GM12878 (cell line): Measurements from ENCODE around the gene ZNF200.
A peak's percentile ranks its signal among the peaks of the same experiment; 100 is the strongest.

Experiments used
- POLR2A ChIP-seq: IDR thresholded peaks from 2 replicates; pipeline ENCODE4 v1.6.1; 2011; ENCODE audit warnings: low read depth, mild to moderate bottlenecking, low read length
- RCOR1 ChIP-seq: conservative IDR thresholded peaks from 2 replicates; pipeline ENCODE4 v1.6.1; 2012; ENCODE audit warnings: low read depth, low read length, improper control_type of control experiment
- SMC3 ChIP-seq: IDR thresholded peaks from 2 replicates; pipeline ENCODE4 v1.6.1; 2011; ENCODE audit warnings: low read length, improper control_type of control experiment, borderline replicate concordance
- ZSCAN29 ChIP-seq: fragments of 450-650 bp; IDR thresholded peaks from 2 replicates; pipeline ENCODE4 v1.6.1; 2017; ENCODE audit warnings: mild to moderate bottlenecking, moderate library complexity
- TF ChIP-seq, protein P1 (sequence below), 3 experiments: IDR thresholded peaks in 2 of 3; conservative IDR thresholded peaks in 1 of 3; 2 replicates each; pipeline ENCODE4 v1.5.1; 2011; ENCODE audit warnings: low read depth in 3 of 3, low read length in 3 of 3, mild to moderate bottlenecking in 3 of 3, control low read depth in 2 of 3, moderate library complexity in 2 of 3, inconsistent platforms in 1 of 3, mixed read lengths in 1 of 3; ENCODE audit not compliant: control insufficient read depth in 2 of 3, insufficient read depth in 1 of 3; ENCODE audit errors: extremely low read depth in 1 of 3
- TF ChIP-seq, protein P2 (sequence below): IDR thresholded peaks from 2 replicates; pipeline ENCODE4 v1.6.1; 2012; ENCODE audit warnings: low read depth, low read length, improper control_type of control experiment
- TF ChIP-seq, protein P3 (sequence below): IDR thresholded peaks from 2 replicates; pipeline ENCODE4 v1.6.1; 2012; ENCODE audit warnings: low read depth, low read length, improper control_type of control experiment

DNA sequence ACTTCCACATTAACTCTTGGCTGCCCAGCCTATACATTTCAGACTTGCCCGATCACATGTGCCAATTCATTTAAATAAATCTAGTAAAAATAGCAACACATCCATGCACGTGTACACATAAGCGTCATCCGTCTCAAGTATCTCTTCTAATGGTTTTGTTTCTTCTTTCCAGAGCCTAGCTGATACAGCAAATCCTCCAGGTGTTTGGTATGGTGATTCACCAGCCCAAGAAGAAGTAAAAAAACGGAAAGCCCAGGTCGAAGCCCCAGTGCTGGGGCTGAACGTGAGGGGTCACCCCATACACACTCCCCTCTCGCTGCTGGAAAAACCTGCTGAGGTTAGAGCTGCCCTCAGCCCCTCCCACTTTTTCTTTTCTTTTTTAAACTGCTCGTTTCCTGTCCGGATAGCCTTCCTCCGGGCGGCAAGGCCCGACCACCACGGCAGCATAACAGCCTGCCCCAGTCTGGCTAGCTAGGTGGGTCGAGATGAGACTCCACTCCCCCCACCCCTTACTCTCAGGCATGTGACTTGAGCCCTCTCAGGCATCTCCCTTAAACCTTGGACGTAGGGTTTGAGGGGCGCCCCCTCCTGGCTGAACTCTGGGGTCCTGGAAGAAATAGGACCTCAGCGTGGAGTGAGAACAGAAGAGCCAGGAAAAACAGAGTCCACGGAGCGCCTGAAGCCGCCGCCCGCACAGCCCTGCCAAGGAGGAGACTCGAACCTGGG, 60.9 kb downstream of the ZNF200 start:
- TF ChIP-seq, protein P1, sequence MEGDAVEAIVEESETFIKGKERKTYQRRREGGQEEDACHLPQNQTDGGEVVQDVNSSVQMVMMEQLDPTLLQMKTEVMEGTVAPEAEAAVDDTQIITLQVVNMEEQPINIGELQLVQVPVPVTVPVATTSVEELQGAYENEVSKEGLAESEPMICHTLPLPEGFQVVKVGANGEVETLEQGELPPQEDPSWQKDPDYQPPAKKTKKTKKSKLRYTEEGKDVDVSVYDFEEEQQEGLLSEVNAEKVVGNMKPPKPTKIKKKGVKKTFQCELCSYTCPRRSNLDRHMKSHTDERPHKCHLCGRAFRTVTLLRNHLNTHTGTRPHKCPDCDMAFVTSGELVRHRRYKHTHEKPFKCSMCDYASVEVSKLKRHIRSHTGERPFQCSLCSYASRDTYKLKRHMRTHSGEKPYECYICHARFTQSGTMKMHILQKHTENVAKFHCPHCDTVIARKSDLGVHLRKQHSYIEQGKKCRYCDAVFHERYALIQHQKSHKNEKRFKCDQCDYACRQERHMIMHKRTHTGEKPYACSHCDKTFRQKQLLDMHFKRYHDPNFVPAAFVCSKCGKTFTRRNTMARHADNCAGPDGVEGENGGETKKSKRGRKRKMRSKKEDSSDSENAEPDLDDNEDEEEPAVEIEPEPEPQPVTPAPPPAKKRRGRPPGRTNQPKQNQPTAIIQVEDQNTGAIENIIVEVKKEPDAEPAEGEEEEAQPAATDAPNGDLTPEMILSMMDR (IDR thresholded peaks at IDR 0.05 in 2 of 3, conservative IDR thresholded peaks at IDR 0.05 in 1 of 3; ENCODE audit: control insufficient read depth in 2 of 3, extremely low read depth in 1 of 3, insufficient read depth in 1 of 3, low read depth in 3 of 3, low read length in 3 of 3), result peak; percentile 30 to 55 (median 54); a peak in 5 of 6 replicates
- TF ChIP-seq, protein P2, sequence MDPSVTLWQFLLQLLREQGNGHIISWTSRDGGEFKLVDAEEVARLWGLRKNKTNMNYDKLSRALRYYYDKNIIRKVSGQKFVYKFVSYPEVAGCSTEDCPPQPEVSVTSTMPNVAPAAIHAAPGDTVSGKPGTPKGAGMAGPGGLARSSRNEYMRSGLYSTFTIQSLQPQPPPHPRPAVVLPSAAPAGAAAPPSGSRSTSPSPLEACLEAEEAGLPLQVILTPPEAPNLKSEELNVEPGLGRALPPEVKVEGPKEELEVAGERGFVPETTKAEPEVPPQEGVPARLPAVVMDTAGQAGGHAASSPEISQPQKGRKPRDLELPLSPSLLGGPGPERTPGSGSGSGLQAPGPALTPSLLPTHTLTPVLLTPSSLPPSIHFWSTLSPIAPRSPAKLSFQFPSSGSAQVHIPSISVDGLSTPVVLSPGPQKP, result no peak
- TF ChIP-seq SMC3 (no peak), RCOR1 (no peak), ZSCAN29 (no peak), POLR2A (no peak; the same call in 1 of the 2 replicates)
- TF ChIP-seq, protein P3, sequence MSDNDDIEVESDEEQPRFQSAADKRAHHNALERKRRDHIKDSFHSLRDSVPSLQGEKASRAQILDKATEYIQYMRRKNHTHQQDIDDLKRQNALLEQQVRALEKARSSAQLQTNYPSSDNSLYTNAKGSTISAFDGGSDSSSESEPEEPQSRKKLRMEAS, result no peak
